ENCODE measurements around the gene NDUFAF8.

Gene NDUFAF8

DNA sequence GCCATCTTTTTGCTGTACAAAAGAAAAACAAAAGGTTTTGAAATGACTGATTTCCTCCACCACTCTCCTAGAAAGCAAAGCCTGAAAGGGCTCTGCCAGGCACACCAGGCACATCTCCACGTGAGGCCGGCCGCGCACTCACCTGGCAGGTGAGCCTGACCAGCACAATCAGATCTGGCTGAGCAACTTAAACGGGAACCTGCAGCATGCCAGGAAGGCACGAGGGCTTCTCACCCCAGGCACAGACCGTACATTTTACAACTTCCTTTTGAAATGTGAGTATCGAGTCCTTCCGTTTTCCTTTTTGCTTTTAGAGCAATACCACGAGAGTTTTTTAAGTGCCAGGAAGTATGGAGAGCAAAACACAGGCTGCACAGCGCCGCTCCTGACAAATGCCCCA, 33.5 kb downstream of the NDUFAF8 start:
- Histone ChIP-seq H3K27ac (ENCODE audit: low read depth, low read length) (no peak overlapping the region), H3F3A (ENCODE audit: insufficient read depth) (no peaks in the 10 kb centered on the region), H3K9me2 (replicated peaks; ENCODE audit: insufficient read depth, low read length) (no peaks in the 10 kb centered on the region), H3K79me2 (ENCODE audit: insufficient read depth, low read length) (no peaks in the 10 kb centered on the region), H3K27me3 (ENCODE audit: low read length) (no peaks in the 10 kb centered on the region), H3K36me3 (ENCODE audit: low read length) (no peaks in the 10 kb centered on the region), H3K4me3 (ENCODE audit: insufficient read depth, low read length, poor library complexity, severe bottlenecking) (no peak overlapping the region), H4K20me1 (ENCODE audit: low read depth, low read length) (no peaks in the 10 kb centered on the region), H3K9ac (ENCODE audit: low read length) (no peak overlapping the region), H3K4me2 (ENCODE audit: low read depth, low read length, poor library complexity, severe bottlenecking) (no peak overlapping the region), H2AFZ (ENCODE audit: low read depth, low read length, severe bottlenecking) (no peak overlapping the region), H3K9me3 (ENCODE audit: insufficient read depth, low read length) (no peaks in the 10 kb centered on the region)
- TF ChIP-seq EZH2phosphoT487 (conservative IDR thresholded peaks at IDR 0.05; ENCODE audit: low read length): no peak
- TF ChIP-seq, protein P1, sequence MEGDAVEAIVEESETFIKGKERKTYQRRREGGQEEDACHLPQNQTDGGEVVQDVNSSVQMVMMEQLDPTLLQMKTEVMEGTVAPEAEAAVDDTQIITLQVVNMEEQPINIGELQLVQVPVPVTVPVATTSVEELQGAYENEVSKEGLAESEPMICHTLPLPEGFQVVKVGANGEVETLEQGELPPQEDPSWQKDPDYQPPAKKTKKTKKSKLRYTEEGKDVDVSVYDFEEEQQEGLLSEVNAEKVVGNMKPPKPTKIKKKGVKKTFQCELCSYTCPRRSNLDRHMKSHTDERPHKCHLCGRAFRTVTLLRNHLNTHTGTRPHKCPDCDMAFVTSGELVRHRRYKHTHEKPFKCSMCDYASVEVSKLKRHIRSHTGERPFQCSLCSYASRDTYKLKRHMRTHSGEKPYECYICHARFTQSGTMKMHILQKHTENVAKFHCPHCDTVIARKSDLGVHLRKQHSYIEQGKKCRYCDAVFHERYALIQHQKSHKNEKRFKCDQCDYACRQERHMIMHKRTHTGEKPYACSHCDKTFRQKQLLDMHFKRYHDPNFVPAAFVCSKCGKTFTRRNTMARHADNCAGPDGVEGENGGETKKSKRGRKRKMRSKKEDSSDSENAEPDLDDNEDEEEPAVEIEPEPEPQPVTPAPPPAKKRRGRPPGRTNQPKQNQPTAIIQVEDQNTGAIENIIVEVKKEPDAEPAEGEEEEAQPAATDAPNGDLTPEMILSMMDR (IDR thresholded peaks at IDR 0.05; ENCODE audit: insufficient read depth, low read length, poor library complexity, severe bottlenecking): no peak

DNA sequence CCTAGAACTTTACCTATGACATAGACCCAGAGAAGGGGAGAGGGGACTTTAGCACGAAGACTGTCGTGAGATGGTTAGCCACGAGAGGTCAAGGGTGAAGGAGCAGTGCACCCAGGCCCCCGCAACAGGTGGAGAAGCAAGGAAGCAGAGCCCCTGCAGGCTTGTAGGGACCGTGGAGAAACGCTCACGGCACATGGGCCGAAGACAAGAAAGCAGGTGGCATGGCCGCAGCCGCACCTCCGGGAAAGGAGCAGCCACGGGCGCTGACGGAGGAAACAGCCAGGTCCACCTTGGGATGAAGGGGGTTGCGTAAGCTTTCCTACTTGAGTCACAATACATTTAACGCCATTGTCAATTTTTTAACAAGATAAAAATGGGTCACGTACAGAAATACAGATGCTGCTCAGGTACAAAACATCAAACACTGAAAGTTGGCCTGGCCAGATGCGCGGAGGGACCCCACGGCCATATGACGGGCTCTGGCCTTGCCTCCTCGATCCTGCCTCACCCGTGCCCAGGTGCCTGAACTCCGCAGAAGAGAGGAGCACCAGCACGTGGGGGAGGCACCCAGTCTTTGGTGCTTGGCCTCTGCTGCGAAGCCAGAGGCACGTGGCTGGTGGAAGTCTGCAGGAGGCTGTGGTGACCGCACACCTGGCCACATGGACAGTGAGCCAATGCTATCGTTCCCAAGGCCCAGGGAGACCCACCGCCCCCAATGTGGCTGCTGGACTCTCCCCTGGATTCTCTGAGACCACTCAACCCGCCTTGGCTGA, 34.8 kb downstream of the NDUFAF8 start:
- no peaks in the 10 kb centered on the region for H3K79me2 ChIP-seq (ENCODE audit: insufficient read depth, low read length)
- H3K4me3 ChIP-seq (ENCODE audit: insufficient read depth, low read length, poor library complexity, severe bottlenecking): no peak overlapping the region
- no peaks in the 10 kb centered on the region for H3K9me2 ChIP-seq (replicated peaks; ENCODE audit: insufficient read depth, low read length)
- no peaks in the 10 kb centered on the region for H4K20me1 ChIP-seq (ENCODE audit: low read depth, low read length)
- H3K27ac ChIP-seq (ENCODE audit: low read depth, low read length): no peak overlapping the region
- H3F3A ChIP-seq (ENCODE audit: insufficient read depth): no peaks in the 10 kb centered on the region
- no peaks in the 10 kb centered on the region for H3K36me3 ChIP-seq (ENCODE audit: low read length)
- no peak overlapping the region for H3K9ac ChIP-seq (ENCODE audit: low read length)
- no peaks in the 10 kb centered on the region for H3K9me3 ChIP-seq (ENCODE audit: insufficient read depth, low read length)
- H3K4me2 ChIP-seq (ENCODE audit: low read depth, low read length, poor library complexity, severe bottlenecking): no peak overlapping the region
- H3K27me3 ChIP-seq (ENCODE audit: low read length): no peaks in the 10 kb centered on the region
- H2AFZ ChIP-seq (ENCODE audit: low read depth, low read length, severe bottlenecking): no peak overlapping the region
- TF ChIP-seq EZH2phosphoT487 (conservative IDR thresholded peaks at IDR 0.05; ENCODE audit: low read length): no peak
- TF ChIP-seq, protein P1 (IDR thresholded peaks at IDR 0.05; ENCODE audit: insufficient read depth, low read length, poor library complexity, severe bottlenecking): no peak

DNA sequence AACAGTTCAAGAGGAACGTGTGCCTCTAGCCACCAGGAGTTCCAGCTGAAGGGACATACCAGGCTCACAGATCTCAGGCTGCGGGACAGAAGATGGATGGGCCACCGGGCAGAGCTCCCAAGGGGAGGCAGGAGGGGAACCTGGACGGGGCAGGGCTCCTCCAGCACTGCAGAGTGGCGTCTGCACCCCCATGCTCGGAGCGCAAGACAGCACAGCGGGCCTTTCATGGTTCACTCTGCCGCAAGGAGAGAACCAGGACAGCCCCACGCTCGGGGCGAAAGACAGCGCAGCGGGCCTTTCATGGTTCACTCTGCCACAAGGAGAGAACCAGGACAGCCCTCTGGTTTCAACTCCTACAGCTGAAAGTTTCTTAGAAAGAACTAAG, 35.3 kb downstream of the NDUFAF8 start:
- Histone ChIP-seq H3K9ac (ENCODE audit: low read length) (no peak overlapping the region), H3K9me3 (ENCODE audit: insufficient read depth, low read length) (no peaks in the 10 kb centered on the region), H3K36me3 (ENCODE audit: low read length) (no peaks in the 10 kb centered on the region), H4K20me1 (ENCODE audit: low read depth, low read length) (no peaks in the 10 kb centered on the region), H3F3A (ENCODE audit: insufficient read depth) (no peaks in the 10 kb centered on the region), H3K4me2 (ENCODE audit: low read depth, low read length, poor library complexity, severe bottlenecking) (no peak overlapping the region), H3K27me3 (ENCODE audit: low read length) (no peaks in the 10 kb centered on the region), H3K9me2 (replicated peaks; ENCODE audit: insufficient read depth, low read length) (no peaks in the 10 kb centered on the region), H3K27ac (ENCODE audit: low read depth, low read length) (no peak overlapping the region), H2AFZ (ENCODE audit: low read depth, low read length, severe bottlenecking) (no peak overlapping the region), H3K79me2 (ENCODE audit: insufficient read depth, low read length) (no peaks in the 10 kb centered on the region), H3K4me3 (ENCODE audit: insufficient read depth, low read length, poor library complexity, severe bottlenecking) (no peak overlapping the region)
- TF ChIP-seq EZH2phosphoT487 (conservative IDR thresholded peaks at IDR 0.05; ENCODE audit: low read length): no peak
- TF ChIP-seq, protein P1 (IDR thresholded peaks at IDR 0.05; ENCODE audit: insufficient read depth, low read length, poor library complexity, severe bottlenecking): no peak
